Upper lobe of left lung (tissue), 4 donors: Measurements from ENCODE around the gene PCNP.

Experiments used
- CTCF ChIP-seq, 6 experiments: fragments of 450-650 bp in 4 of 6; fragments of 200-600 bp in 2 of 6; sonication (generic) in 2 of 6; IDR thresholded peaks; one replicate each; pipeline ENCODE4 v1.5.1; 2016 to 2019; ENCODE audit warnings: antibody characterized with exemption in 6 of 6
- POLR2A ChIP-seq, 4 donors: fragments of 450-650 bp; IDR thresholded peaks; one replicate each; pipeline ENCODE4 v1.5.1; 2016 to 2017; ENCODE audit warnings: antibody characterized with exemption in 4 of 4, mild to moderate bottlenecking in 2 of 4

GRCh38 chr3:101618726-101619125 is 44.7 kb downstream of the PCNP start:
- TF ChIP-seq CTCF (IDR thresholded peaks at IDR 0.05): no peak
- TF ChIP-seq POLR2A (IDR thresholded peaks at IDR 0.05): no peak
